ENCODE results near the gene NPAS3.

NPAS3 gene

DNA sequence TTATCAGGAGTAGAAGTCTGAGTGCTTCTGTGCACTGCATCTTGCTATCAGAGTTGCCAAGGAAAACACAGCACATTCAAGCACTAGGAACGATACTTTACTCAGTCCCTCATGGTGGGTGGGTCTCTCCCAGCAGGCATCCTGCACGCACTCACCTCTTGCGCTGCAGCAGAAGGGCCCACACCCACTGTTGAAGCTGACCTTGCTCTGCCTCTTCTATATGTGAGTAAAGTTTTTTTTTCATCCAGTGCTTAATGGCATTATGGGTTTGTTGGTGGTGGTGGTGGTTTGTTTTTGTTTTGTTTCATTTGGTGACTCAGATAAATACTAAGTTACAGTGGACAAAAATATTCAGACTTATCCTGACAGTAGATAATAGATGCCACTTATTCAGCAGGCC is 663.7 kb downstream of the NPAS3 start:
- no peak for FAIRE-seq

DNA sequence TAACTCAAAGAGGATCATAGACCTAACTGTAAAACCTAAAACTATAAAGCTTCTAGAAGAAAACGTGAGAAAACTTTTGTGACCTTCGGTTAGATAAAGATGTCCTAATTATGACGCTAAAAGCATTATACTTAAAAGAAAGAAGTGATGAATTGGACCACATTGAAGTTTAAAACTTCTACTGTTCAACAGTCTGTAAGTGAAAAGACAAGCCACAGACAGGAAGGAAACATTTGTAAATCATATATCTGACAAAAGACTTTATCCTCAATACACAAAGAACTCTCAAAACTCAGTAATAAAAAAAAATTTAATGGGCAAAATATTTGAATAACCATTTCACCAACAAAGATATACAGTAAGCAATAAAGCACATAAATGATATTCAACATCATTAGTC is 667.9 kb downstream of the NPAS3 start:
- FAIRE-seq, result no peak

DNA sequence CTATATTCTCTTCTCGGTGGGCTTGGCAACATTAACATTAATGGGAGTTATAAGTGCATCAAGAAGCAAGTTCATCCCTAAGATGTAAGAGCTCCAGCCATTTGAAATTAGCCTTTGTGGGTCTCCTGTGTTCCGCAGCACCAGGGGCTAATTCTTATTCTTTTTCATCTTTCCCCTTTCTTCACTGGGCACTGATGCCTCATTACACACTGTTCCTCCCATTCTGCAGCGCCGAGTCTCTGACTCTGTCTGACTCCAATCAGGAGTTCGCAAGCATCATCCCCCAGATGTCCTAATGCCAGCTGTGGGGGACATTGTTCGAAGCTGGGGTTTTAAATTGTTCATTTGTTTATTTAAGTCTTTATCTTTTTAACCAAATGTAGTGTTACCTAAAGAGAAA is 670.9 kb downstream of the NPAS3 start:
- FAIRE-seq, result no peak

DNA sequence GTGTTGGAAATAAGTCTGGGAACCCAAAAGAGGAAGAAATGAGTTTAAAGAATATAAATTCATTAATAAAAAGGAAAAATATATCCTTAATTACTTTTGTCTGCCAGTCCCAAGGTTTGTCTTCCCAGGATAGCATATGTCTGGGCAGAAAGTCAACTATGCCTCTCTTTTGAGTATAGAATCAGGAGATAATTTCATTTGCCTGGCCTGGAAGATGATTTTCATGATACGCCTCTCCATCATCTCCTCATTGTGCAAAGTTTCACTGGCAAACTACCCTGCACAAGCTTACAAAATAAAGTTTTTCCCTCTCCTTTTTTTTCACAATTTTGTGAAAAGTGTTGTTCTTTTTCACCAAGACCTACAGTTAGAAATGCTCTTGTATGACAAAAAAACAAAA is 671.4 kb downstream of the NPAS3 start:
- FAIRE-seq, result no peak

DNA sequence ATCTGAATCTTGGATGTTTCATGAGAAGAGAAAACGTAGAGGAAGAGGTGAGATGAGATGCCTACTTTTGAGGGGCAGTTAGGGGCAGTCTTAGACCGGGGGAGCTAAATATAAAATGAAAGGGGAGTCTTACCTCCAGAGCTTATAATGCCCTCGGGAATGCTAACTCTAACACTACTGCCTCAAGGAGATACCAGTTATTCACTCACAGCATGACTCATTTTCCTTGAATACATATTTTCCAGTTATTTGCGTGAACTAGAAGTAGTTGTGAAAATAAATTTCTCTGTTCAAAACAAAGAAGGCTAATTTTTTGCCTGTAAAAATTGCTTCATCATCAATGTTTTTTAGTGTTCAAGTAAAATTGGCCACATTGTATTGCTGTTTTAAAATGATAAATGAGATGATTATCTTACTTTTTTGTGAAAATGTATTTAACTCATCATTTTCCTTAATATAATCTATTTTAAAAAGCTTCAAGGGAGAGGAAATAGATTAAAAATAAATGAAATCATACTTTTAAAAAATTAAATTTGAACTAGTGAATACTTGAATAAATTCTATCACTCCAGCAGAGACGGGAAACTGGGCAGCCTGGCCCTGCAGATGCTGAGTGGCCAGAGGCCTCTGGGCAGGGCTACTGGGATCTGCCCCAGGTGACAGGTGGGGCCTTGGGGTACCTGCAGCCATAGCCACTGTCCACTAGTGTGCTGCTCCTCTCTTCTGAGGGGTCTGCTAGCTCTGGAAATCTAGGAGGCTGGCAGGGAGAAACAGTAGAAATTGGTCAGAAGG is 672.9 kb downstream of the NPAS3 start:
- FAIRE-seq, result no peak

DNA sequence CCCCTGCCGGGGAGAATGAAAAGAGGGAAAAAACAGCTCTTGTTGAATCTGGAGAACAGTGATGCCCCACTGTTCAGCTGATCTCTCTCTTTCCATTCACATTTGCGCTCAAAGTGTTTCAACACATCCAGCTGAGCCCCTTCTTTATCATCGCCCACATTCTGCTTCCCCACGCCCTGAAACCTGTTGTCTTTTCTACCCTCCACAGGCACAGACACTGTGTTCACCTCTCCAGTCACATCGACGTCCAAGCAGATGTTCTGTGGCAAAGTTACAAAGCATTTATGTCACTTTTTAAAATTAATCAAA is 673.5 kb downstream of the NPAS3 start:
- FAIRE-seq, result no peak

DNA sequence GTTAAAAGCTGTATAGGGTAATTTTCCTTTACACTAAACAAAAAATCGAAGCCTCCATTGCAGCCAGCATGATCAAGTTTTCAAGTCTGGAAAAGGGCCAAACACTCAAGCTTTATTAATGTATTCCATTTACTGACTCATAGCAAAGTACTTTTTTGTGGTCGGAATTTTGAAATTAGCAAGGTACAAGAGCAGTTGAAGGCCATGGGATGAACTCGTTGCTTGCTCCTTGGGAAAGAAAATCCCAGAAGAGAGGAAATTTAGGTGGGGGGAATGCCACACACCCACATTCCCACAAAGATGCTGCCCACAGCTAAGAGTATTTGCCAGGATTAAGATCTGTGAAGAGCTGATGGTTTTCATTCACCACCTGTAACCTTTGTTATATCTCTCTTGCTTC is 678.5 kb downstream of the NPAS3 start:
- FAIRE-seq, result no peak

DNA sequence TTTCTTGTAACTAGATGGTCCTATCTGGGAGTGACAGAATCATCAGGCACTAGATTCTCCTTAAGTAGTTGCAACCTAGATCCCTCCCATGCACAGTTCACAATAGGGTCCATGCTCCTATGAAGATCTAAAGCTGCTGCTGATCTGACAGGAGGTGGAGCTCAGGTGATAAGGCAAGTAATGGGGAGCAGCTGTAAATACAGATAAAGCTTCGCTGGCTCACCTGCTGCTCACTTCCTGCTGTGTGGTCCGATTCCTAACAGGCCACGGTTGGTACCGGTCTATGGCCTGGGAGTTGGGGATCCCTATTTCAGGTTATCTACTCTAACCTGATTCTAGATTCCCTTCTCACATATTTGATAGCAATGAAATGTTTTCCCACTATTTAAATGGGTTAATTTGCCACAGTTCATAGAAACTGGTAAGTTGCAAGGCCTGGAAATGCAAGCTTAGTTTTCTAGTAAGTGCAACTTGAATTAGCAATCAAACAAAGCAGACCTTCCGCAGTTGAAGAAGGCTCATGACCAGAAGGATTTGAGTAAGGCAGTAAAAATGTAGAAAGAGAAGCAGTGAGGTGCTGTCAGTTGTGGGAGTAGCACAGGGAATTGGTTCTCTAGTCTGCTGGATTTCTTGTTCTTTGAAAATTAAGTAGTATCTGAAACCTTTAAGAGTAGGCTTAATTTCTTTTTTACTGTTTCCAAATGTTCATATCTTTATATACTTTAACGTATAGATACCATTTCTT is 679.9 kb downstream of the NPAS3 start:
- FAIRE-seq, result no peak

DNA sequence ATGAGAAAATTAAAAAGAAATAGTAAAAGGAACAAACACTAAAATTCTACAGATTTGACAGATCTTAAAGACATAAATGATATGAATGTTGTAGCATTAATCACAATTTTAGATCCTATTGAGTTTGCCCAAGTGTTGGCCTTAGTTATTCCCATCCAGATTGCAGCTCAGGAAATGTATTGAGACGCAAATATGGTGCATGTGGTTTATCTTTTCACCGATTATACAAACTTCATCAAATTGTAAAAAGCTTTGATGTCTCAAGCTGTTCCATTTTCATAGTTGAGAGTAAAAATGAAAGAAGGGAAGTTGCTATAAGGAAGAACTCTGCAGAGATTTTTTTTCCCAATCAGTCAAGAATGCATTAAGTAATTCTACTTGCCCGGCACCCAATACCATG is 683.8 kb downstream of the NPAS3 start:
- no peak for FAIRE-seq

DNA sequence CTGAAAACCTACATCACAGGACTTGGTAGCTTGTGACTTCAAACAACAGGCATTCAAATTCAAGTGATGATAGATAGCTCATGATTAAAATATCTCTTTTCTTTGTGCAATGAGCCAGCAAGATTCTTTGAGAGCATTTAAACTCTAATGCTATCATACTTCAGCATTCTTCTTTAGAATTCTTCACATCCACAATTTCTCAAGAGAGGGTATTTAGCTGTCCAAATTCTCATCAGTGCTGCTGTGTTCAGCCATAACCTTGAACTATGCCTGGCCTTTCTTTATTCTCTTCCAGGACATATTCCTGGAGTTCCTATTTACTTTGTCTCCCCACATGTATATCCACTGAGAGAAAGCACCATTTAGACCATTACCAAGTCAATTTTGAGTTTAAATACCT is 691.1 kb downstream of the NPAS3 start:
- no peak for FAIRE-seq

DNA sequence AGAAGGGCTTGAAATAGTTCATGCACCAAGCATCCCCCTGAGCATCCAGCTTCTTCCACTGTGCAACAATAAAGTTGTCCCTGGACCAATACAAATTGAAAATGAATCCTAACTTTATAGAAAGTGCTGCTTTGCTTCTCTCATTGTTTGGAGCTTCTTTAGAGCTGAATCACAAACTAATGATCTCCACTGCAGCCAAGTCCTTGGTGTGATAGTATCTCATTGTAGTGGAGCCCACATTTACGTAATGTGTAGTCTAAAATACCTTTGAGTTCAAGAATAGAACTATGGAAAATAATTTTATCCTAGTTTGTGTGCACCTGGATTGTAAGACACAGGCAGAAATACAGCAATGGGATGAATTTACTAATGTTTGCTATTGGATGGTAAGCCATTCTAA is 692.3 kb downstream of the NPAS3 start:
- no peak for FAIRE-seq

DNA sequence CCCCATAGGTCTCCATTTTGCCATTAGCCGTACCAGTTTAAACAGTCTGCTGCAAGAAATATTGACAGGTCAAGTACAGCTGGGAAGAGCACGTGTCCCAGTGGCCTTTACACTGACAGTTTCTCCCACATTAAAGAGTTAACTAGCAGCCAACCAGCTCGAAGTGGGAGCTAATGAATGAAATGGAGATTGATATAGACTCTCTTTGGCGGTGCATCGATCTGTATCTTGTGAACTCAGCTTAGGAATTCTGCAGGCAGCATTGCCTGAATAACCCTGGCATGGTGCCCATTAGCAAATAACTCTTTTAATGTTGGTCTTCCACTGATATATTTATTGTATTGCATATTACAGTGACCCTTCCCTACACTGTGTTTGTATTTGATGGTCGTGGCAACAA is 692.8 kb downstream of the NPAS3 start:
- FAIRE-seq, result no peak

DNA sequence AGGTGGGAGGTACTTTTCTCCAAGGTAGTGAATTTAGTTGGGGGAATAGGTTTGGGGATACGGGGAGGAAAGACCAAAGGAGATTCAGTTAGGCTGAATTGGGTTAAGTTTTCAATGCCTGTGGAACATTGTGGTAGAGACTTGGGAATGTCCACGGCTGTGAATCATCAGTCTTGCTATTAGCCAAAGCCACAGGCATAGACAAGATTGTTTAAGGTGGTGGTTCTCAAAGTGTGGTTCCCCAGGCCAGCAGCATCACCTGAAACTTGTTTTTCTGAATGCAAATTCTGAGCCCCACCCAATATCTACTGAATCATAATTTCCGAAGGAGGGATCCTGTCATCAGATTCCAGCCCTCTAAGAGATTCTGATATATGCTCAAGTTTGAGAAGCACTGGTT is 696.0 kb downstream of the NPAS3 start:
- FAIRE-seq, result no peak

DNA sequence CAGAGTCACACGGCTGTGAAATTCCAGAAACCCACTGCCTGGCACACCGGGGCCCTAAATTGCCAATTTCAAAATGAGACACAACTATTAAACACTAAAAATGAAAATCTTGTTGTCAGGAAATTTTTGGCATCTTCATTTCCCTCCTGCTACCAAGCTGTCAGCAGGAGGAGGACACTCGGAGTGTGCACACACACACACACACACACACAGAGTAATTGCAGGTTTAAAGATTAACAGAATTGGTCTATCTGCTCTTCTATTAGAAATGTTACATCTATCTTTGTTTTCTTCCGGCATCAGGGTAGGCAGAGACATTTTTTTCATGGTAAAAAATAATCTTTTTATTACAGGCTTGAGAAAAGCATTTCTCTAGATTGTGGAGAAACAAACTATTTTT is 698.0 kb downstream of the NPAS3 start:
- FAIRE-seq, result no peak

DNA sequence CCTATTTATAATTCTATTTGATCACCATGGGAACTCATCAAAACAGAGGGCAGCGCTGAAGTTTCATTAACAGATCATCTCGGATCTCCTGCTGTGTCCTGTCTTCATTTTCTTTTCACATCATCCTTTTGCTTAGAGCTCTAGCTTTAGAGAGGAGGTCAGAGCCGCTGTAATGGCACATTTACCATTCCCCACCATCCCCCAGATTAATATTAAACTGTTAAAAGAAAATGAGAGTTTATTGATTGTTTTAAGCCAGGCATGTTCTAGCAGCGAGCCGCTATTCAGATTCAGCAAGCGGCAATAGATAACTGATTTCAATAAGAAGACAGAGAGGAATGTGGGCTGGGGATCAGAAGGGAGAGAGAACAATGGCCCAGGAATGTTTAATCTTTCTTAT is 703.4 kb downstream of the NPAS3 start:
- FAIRE-seq, result no peak

DNA sequence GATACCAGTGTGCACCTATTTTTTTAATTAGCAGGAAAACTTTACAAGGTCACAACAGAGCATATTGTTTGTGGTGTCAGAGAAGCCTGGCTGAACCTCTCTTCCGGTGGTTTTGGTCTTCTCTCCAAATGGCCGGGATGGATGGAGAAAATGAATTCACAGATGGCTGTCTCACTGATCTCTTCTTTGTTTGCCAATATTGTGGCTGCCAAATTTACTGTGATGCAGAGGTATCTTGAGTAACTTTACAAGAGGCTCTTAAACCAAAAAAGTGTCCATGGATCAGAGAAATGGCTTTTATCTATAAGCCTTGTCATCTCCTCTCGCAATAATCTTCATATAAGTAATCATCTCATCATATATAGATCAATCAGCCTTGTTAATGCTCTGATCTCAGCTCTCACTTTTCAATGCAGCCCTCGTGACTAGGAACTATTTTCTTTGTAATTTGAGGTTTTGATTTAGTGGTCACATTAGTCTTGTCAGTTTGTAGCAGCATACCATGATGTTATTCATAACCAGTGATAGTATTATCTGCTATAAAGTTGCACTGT is 704.1 kb downstream of the NPAS3 start:
- FAIRE-seq, result no peak

DNA sequence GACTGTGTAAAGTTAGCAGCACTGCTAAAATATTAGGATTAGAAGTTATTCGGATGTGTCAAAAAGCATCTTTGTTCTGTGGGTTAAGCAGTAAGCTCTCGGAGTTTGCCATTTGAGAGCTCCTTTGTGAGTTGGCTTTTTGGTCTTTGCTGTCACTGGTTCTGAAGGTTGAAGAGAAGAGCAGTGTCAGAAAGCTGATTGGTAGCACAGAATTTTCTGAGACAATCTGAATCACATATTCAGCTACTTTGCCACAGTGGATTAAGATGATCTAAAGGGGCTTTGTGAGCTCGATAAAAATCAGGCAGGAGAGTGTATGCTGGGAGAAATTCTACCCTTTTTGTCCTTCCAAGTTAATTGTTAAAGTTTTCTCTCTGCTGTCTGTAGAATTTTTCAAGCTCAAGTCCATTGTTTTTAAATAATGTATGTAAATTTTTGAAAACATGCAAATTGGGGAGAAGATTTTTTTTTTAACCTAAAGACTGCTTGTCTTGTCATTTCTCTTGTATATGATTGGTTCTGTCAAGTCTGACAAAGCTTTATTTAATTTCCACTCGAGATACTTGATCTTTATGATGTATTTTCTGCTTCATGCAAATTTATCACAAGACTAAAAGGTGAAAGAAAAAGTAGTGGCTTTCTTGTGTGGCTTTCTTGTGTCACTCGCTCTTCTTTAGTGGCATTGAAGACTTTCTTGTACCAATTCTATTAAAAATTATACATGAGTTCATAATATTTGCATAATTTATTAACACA is 704.9 kb downstream of the NPAS3 start:
- FAIRE-seq, result no peak

DNA sequence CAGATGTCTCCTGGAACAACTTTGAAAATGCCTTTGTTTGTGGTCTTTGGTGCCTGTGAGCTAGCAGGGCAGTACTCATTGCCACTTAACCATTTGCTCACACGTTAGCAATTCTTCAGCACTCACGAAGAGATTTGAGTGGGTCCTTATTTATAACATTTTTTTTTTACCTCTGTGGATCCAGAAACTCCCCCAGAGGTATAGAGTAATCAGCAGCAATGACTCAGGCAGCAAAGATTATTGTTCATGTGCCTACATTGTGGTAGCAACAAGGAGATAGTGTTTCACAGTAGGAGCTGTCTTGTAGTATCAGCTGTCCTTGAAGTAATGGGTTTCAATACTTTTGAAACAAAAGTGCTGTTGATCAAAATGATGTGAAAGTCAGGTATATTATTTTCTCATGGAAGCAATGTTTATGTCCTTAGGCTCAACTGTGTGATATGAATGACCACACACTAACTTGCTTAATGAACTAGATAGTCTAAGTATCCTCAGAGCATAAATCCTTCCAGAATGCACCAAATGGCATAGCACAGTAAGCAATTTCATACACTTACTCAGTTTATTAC is 708.1 kb downstream of the NPAS3 start:
- FAIRE-seq, result no peak

DNA sequence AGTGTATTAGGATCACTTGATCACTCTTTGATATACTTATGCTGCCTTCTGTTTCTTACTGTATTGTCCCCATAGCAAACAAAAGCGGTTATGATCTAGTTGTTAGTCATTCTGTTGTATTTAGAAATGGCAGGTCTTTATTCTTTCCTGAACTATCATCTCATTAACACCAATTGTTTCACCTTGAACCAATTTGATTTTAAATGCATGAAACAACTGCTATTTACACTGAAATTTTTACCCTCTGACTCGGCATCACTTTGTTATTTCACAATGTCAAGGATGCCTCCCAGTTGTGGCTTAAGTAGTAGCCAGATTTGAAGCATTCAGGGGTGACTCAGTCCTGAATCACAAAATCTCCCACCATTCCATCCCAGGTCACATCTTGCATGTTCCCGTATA is 708.7 kb downstream of the NPAS3 start:
- FAIRE-seq, result no peak

DNA sequence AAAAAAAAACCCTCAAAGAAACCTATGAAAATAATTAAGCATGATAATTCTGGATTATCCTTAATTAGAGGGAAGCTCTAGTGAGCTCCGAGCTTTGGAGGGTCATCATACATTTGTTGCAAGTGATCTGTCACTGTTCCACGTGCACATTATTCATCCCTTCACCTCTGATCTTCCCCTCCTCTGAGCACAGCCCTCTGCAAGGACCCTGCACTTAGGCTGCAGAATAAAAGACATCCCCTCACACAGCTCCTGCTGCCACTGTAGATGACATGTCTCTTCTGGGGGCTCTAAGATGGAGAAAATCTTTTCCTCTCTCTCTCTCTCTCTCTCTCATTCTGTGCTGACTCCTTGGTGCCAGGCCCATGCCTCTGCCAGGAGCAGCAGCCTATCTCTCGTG is 711.8 kb downstream of the NPAS3 start:
- FAIRE-seq, result no peak

DNA sequence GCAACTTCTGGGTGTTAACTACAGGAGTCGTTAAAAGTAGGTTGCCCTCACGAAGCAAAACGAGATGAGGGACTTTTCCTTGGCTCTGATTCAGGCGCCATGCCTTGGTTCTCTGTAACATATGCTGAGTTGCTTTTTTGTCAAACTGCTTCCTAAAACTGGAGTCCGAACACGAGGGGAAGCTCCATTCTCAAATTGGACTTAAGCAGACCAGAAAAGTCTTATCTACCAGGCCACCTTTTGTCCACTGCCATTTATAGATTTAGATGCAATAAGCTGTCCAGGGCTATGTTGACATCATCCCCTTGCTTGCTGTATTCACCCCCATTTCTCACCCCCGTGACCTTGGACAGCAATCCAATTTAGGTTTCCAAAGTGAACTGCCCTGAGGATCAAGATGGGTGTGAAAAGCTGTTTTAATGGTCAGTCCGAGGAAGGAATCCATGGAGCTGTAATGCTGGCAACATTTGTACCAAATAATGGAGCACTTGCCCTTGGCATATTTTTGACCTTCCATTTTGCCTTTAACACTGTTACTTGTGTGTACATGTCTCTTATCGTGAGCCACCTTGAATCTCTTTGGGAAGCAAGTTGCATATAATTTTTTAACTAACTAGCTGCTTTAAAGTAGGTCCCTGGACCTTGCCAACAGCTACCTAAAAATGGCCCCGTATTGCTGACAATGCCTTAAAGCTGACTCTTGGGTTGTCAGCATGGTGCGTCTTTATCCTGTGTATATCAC is 714.1 kb downstream of the NPAS3 start:
- FAIRE-seq, result no peak

DNA sequence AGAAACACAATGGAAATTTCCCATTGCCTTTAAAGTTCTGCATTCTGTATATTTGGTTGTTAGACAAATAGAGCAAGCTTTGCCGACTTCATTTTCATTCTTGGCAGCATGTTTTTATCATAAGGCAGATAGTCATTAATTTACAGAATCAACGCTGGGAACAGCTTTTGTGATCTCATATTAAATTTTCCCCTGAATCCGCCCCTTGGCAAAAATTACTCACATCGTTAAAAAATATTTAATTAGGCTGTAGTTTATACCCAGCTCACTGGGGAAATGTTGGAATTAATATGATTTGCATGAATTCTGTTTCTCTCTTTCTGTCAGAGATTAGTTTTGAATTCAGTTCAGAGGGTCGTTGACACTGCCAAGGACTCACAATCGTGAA is 714.6 kb downstream of the NPAS3 start:
- no peak for FAIRE-seq

DNA sequence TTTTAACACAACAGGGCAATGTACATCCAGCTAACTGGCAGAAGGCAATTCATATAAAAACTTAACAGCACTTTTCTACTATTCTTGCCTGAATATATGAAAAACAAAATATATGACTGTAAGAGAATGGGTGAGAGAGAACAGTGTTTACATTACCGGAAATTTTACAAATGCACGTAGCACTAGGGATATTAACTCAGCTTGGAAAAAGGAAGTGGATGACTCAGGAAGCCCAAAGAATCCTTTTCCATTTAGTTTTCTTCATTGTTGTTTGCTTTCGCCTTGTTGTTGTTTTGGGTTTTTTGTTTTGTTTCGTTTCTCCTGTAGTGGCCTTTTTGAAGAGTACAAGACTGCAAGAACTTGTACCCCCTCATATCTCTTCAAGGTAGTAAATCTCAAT is 716.7 kb downstream of the NPAS3 start:
- FAIRE-seq, result no peak

Data from A204.1 (cell line).